Right lobe of liver (tissue), 4 donors: Measurements from ENCODE around the gene CANT1.

ENCODE experiments used
- CTCF ChIP-seq, 4 donors: fragments of 200-600 bp in 3 of 4; fragments of 450-650 bp in 1 of 4; IDR thresholded peaks; one replicate each; pipeline versions ENCODE4 v1.5.1 to v1.8.0; 2016 to 2022; ENCODE audit warnings: antibody characterized with exemption in 4 of 4, mild to moderate bottlenecking in 2 of 4
- POLR2A ChIP-seq: fragments of 450-650 bp; IDR thresholded peaks from one replicate; pipeline ENCODE4 v1.6.1; 2017; ENCODE audit warnings: antibody characterized with exemption, mild to moderate bottlenecking
- donor health status: DM: no; HTN: no; CAD: no.
- donor health status: DM: no; HTN: no; CAD: no.
- donor health status: DM: no; HTN: yes; CAD: no.

- TF ChIP-seq CTCF (IDR thresholded peaks at IDR 0.05) (no peak), POLR2A (no peak)
Observed at GRCh38 chr17:79050551-79050950, 41.0 kb upstream of the CANT1 start.
